H9 (cell line): ENCODE data around the gene MAST4. TPM values are rescaled to one million over a fixed set of nuclear protein-coding genes. Genes with fewer than 3 reads are reported as not detected.
A peak's percentile ranks its signal among the peaks of the same experiment; 100 is the strongest.

Experiments used
- DNase-seq: peaks from one replicate; pipeline ENCODE4 v3.0.0-alpha.2; 2017
- H2AFZ ChIP-seq: one replicate; pipeline ENCODE4 v1.6.1; 2013; ENCODE audit warnings: mild to moderate bottlenecking, low read length, control low read depth, moderate library complexity
- H2AK5ac ChIP-seq: 2 replicates; pipeline ENCODE4 v1.6.1; 2013; ENCODE audit warnings: low read length, control low read depth, mixed read lengths; ENCODE audit not compliant: insufficient read length
- H2BK120ac ChIP-seq: one replicate; pipeline ENCODE4 v1.6.1; 2013; ENCODE audit warnings: low read depth, mild to moderate bottlenecking, low read length, control low read depth, inconsistent platforms; ENCODE audit not compliant: poor library complexity, severe bottlenecking
- H2BK12ac ChIP-seq: 2 replicates; pipeline ENCODE4 v1.6.1; 2013; ENCODE audit warnings: low read length, control low read depth, mixed read lengths, low read depth; ENCODE audit not compliant: insufficient read length
- H2BK15ac ChIP-seq: 2 replicates; pipeline ENCODE4 v1.6.1; 2013; ENCODE audit warnings: low read depth, low read length, control low read depth
- H2BK20ac ChIP-seq: one replicate; pipeline ENCODE4 v1.6.1; 2013; ENCODE audit warnings: low read depth, mild to moderate bottlenecking, low read length, control low read depth, inconsistent platforms; ENCODE audit not compliant: poor library complexity, severe bottlenecking
- H2BK5ac ChIP-seq: 2 replicates; pipeline ENCODE4 v1.6.1; 2013; ENCODE audit warnings: low read length, control low read depth, mixed read lengths; ENCODE audit not compliant: insufficient read length
- H3K14ac ChIP-seq: 2 replicates; pipeline ENCODE4 v1.6.1; 2013; ENCODE audit warnings: low read length, control low read depth; ENCODE audit not compliant: insufficient read depth
- H3K18ac ChIP-seq: 2 replicates; pipeline ENCODE4 v1.6.1; 2013; ENCODE audit warnings: low read depth, mild to moderate bottlenecking, mixed read lengths, low read length, control low read depth; ENCODE audit not compliant: insufficient read length
- H3K23ac ChIP-seq: 2 replicates; pipeline ENCODE4 v1.6.1; 2013; ENCODE audit warnings: low read length, control low read depth, mixed read lengths, low read depth; ENCODE audit not compliant: insufficient read length
- H3K23me2 ChIP-seq: 2 replicates; pipeline ENCODE4 v1.6.1; 2013; ENCODE audit warnings: low read depth, mild to moderate bottlenecking, mixed read lengths, low read length, control low read depth; ENCODE audit not compliant: insufficient read length, poor library complexity, severe bottlenecking
- H3K27ac ChIP-seq: 2 replicates; pipeline ENCODE4 v1.5.1; 2013; ENCODE audit warnings: low read length, control low read depth, mixed read lengths, low read depth; ENCODE audit not compliant: insufficient read length
- H3K27me3 ChIP-seq: 2 replicates; pipeline ENCODE4 v1.6.1; 2013; ENCODE audit warnings: low read length, control low read depth, inconsistent platforms; ENCODE audit not compliant: insufficient read depth
- H3K4ac ChIP-seq: 2 replicates; pipeline ENCODE4 v1.6.1; 2013; ENCODE audit warnings: low read depth, mild to moderate bottlenecking, control low read depth, inconsistent platforms, low read length, moderate library complexity
- H3K4me1 ChIP-seq: 2 replicates; pipeline ENCODE4 v1.6.1; 2013; ENCODE audit warnings: low read length, control low read depth, inconsistent platforms; ENCODE audit not compliant: insufficient read depth
- H3K4me2 ChIP-seq: 2 replicates; pipeline ENCODE4 v1.6.1; 2013; ENCODE audit warnings: low read length, control low read depth, mixed read lengths; ENCODE audit not compliant: insufficient read length, insufficient read depth
- H3K56ac ChIP-seq: 2 replicates; pipeline ENCODE4 v1.6.1; 2013; ENCODE audit warnings: low read depth, mild to moderate bottlenecking, mixed read lengths, low read length, control low read depth; ENCODE audit not compliant: insufficient read length
- H3K79me1 ChIP-seq: 2 replicates; pipeline ENCODE4 v1.6.1; 2013; ENCODE audit warnings: low read depth, mild to moderate bottlenecking, moderate library complexity, low read length, control low read depth, inconsistent platforms; ENCODE audit not compliant: insufficient read depth, poor library complexity, severe bottlenecking
- H3K79me2 ChIP-seq: 2 replicates; pipeline ENCODE4 v1.6.1; 2013; ENCODE audit warnings: low read length, control low read depth, inconsistent platforms; ENCODE audit not compliant: insufficient read depth
- H3K9ac ChIP-seq: 2 replicates; pipeline ENCODE4 v1.6.1; 2013; ENCODE audit warnings: low read length, control low read depth, mixed read lengths; ENCODE audit not compliant: insufficient read length; ENCODE audit errors: extremely low read depth
- H3K9me3 ChIP-seq: one replicate; pipeline ENCODE4 v1.6.1; 2013; ENCODE audit warnings: low read depth, low read length, inconsistent platforms; ENCODE audit not compliant: control insufficient read depth
- H3T11ph ChIP-seq: one replicate; pipeline ENCODE4 v1.6.1; 2013; ENCODE audit warnings: mild to moderate bottlenecking, low read length, control low read depth, inconsistent platforms
- H4K20me1 ChIP-seq: one replicate; pipeline ENCODE4 v1.6.1; 2013; ENCODE audit not compliant: control insufficient read depth, insufficient read length, insufficient read depth
- H4K5ac ChIP-seq: 2 replicates; pipeline ENCODE4 v1.6.1; 2013; ENCODE audit warnings: low read depth, mild to moderate bottlenecking, mixed read lengths, low read length, control low read depth; ENCODE audit not compliant: insufficient read length
- H4K8ac ChIP-seq: replicated peaks from 2 replicates; pipeline ENCODE4 v1.6.1; 2013; ENCODE audit warnings: low read length, control low read depth, mixed read lengths, low read depth; ENCODE audit not compliant: insufficient read length
- H4K91ac ChIP-seq: 2 replicates; pipeline ENCODE4 v1.6.1; 2013; ENCODE audit warnings: low read depth, mild to moderate bottlenecking, moderate library complexity, mixed read lengths, low read length, control low read depth; ENCODE audit not compliant: insufficient read length
- H3K27ac Mint-ChIP-seq, 3 experiments: 2 replicates in 2 of 3; 3 replicates in 1 of 3; pipeline ENCODE4 v1.8.0; 2020 to 2021; ENCODE audit warnings: mixed read lengths in 3 of 3, mild to moderate bottlenecking in 1 of 3, moderate library complexity in 1 of 3
- H3K27me3 Mint-ChIP-seq: 2 replicates; pipeline ENCODE4 v1.8.0; 2021; ENCODE audit warnings: low read depth, mild to moderate bottlenecking, moderate library complexity, mixed read lengths
- H3K36me3 Mint-ChIP-seq, 3 experiments: 2 replicates in 2 of 3; 3 replicates in 1 of 3; pipeline ENCODE4 v1.8.0; 2020 to 2021; ENCODE audit warnings: low read depth in 3 of 3, mixed read lengths in 3 of 3; ENCODE audit not compliant: insufficient read depth in 1 of 3
- H3K4me1 Mint-ChIP-seq, 2 experiments: 2 replicates each; pipeline ENCODE4 v1.8.0; 2020; ENCODE audit warnings: mixed read lengths in 2 of 2
- H3K4me3 Mint-ChIP-seq, 2 experiments: 2 replicates in 1 of 2; 3 replicates in 1 of 2; pipeline ENCODE4 v1.8.0; 2020 to 2021; ENCODE audit warnings: mild to moderate bottlenecking in 2 of 2, mixed read lengths in 2 of 2, moderate library complexity in 1 of 2
- H3K9me3 Mint-ChIP-seq, 2 experiments: 2 replicates in 1 of 2; 3 replicates in 1 of 2; pipeline ENCODE4 v1.8.0; 2020; ENCODE audit warnings: mild to moderate bottlenecking in 2 of 2, mixed read lengths in 2 of 2, moderate library complexity in 1 of 2
- WGBS: extraction: QIAGEN DNeasy Blood & Tissue Kit; methylation state at CpG from one replicate; pipeline ENCODE4 v1.1.7; 2013; ENCODE audit warnings: missing lambda C conversion rate, low lambda C conversion rate, mixed read lengths; ENCODE audit not compliant: insufficient read length; ENCODE audit errors: extremely low coverage; 5-methylcytosine and 5-hydroxymethylcytosine counted together
- total RNA-seq: library from RNA; stranded (reverse); gene quantifications from 2 replicates; pipeline ENCODE4 v1.2.1, GENCODE V29; 2021
- TF ChIP-seq, protein P1 (sequence below): fragments of 200-600 bp; sonication (generic); conservative IDR thresholded peaks from 3 replicates; pipeline ENCODE4 v1.8.0; 2021; ENCODE audit warnings: antibody characterized with exemption, mild to moderate bottlenecking

The MAST4 gene
- total RNA-seq, 1 experiment from 2014 or later = 3.7 TPM

DNA sequence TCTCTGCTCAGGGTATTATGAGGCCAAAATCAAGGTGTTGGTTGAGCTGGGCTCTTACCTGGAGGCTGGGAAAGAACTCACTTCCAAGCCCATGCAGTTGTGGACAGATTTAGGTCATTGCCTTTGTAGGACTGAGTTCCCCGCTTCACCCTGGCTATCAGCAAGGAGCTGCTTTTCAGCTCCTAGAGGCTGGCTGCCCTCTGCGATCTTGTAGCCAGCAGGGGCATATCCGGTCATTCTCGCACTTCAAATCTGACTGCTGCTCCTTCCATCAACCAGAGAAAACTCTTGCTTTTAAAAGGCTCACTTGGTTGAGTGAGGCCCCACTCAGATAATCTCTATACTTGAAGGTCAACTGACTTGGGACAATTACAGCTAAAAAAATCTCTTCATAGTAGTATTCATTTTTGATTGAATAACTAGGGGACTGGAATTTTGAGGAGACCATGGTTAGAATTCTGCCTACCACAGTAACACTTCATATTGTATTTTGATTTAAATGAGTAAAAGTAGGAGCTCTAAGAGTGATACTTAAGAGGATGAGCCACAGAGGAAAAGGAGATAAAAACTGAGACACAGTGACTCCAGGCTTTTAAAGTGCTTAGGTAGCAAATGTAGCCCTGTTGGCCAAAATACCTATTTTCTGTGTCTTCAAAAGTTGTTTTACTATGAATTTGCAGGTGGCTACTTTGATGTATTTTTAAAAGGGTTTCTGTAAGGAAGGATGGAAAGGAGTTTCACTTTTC is 463.0 kb downstream of the MAST4 start:
- Histone ChIP-seq H4K5ac (no peak overlapping the region), H3K56ac (no peak overlapping the region), H2BK120ac (no peak overlapping the region), H3T11ph (no peak overlapping the region), H4K91ac (no peak overlapping the region), H3K79me1 (no peaks in the 10 kb centered on the region), H2BK20ac (no peak overlapping the region), H3K4ac (no peak overlapping the region), H3K27me3 (no peaks in the 10 kb centered on the region), H2AFZ (no peak overlapping the region), H2BK15ac (no peak overlapping the region), H4K8ac (no peak overlapping the region), H3K9me3 (no peaks in the 10 kb centered on the region), H2BK5ac (no peak overlapping the region), H4K20me1 (no peaks in the 10 kb centered on the region), H2AK5ac (no peak overlapping the region), H3K18ac (no peak overlapping the region), H3K4me1 (no peaks in the 10 kb centered on the region; the same call in 1 of the 2 replicates), H3K27ac (no peak overlapping the region), H3K79me2 (no peaks in the 10 kb centered on the region), H2BK12ac (no peak overlapping the region), H3K23ac (no peak overlapping the region), H3K4me2 (no peak overlapping the region), H3K23me2 (no peaks in the 10 kb centered on the region), H3K14ac (no peak overlapping the region), H3K9ac (no peak overlapping the region)
- DNase-seq = peak; percentile 71
- H3K27ac Mint-ChIP-seq = peak overlapping the region; percentile 57 to 77 (median 59); a peak in 4 of 7 replicates
- TF ChIP-seq, protein P1, sequence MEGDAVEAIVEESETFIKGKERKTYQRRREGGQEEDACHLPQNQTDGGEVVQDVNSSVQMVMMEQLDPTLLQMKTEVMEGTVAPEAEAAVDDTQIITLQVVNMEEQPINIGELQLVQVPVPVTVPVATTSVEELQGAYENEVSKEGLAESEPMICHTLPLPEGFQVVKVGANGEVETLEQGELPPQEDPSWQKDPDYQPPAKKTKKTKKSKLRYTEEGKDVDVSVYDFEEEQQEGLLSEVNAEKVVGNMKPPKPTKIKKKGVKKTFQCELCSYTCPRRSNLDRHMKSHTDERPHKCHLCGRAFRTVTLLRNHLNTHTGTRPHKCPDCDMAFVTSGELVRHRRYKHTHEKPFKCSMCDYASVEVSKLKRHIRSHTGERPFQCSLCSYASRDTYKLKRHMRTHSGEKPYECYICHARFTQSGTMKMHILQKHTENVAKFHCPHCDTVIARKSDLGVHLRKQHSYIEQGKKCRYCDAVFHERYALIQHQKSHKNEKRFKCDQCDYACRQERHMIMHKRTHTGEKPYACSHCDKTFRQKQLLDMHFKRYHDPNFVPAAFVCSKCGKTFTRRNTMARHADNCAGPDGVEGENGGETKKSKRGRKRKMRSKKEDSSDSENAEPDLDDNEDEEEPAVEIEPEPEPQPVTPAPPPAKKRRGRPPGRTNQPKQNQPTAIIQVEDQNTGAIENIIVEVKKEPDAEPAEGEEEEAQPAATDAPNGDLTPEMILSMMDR = peak; percentile 14; the same call in 1 of the 3 replicates
- H3K9me3 Mint-ChIP-seq = no peaks in the 10 kb centered on the region
- H3K4me3 Mint-ChIP-seq = no peak overlapping the region; a peak in 1 of 5 replicates
- WGBS = no CpG with 5 or more reads among the region's 4 CpGs
- H3K4me1 Mint-ChIP-seq = peaks cover 17 to 20% of the 10 kb centered on the region in 2 experiments
- H3K36me3 Mint-ChIP-seq = no peaks in the 10 kb centered on the region; a peak in 1 of 7 replicates
- no peaks in the 10 kb centered on the region for H3K27me3 Mint-ChIP-seq
